ENCODE measurements around the gene LARGE1.

DNA sequence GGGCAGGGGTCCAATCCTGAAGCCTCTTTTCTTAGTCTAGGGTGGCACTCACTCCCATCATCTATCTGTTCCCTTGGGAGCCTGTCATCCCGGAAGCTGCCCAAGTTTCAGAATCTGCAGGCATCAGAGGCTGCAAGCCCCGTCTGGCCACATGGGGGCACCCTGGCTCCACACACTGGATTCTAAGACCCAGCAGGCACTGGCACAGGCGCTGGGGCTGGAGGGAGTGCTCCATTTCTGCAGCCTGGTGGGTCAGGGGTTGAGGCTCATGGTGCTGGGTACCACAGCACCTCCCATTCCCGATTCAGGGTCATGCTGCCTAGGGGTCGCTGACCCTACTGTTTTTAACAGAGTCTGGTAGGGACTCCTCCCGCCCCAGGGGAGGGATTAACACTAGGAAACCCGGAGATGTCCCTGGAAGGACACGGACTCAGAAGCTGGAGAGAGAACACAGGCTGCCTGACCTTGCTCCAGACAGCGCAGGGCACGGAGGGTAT, 618.2 kb downstream of the LARGE1 start:
- no peak for TF ChIP-seq TAF1 (IDR thresholded peaks at IDR 0.05; ENCODE audit: borderline replicate concordance, insufficient read depth, low read length)
- TF ChIP-seq, protein P1, sequence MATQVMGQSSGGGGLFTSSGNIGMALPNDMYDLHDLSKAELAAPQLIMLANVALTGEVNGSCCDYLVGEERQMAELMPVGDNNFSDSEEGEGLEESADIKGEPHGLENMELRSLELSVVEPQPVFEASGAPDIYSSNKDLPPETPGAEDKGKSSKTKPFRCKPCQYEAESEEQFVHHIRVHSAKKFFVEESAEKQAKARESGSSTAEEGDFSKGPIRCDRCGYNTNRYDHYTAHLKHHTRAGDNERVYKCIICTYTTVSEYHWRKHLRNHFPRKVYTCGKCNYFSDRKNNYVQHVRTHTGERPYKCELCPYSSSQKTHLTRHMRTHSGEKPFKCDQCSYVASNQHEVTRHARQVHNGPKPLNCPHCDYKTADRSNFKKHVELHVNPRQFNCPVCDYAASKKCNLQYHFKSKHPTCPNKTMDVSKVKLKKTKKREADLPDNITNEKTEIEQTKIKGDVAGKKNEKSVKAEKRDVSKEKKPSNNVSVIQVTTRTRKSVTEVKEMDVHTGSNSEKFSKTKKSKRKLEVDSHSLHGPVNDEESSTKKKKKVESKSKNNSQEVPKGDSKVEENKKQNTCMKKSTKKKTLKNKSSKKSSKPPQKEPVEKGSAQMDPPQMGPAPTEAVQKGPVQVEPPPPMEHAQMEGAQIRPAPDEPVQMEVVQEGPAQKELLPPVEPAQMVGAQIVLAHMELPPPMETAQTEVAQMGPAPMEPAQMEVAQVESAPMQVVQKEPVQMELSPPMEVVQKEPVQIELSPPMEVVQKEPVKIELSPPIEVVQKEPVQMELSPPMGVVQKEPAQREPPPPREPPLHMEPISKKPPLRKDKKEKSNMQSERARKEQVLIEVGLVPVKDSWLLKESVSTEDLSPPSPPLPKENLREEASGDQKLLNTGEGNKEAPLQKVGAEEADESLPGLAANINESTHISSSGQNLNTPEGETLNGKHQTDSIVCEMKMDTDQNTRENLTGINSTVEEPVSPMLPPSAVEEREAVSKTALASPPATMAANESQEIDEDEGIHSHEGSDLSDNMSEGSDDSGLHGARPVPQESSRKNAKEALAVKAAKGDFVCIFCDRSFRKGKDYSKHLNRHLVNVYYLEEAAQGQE (IDR thresholded peaks at IDR 0.05; ENCODE audit: insufficient read depth in 1 of 2, low read depth in 2 of 2, low read length in 2 of 2) = no peak
